Peyer's patch (tissue), 4 donors: Measurements from ENCODE around the gene AKAP14.

Source experiments
- CTCF ChIP-seq, 6 experiments: fragments of 450-650 bp in 4 of 6; fragments of 200-600 bp in 2 of 6; sonication (generic) in 1 of 6; IDR thresholded peaks; one replicate each; pipeline ENCODE4 v1.5.1; 2017 to 2019; ENCODE audit warnings: antibody characterized with exemption in 6 of 6, mild to moderate bottlenecking in 3 of 6, moderate library complexity in 1 of 6
- POLR2A ChIP-seq, 2 donors: fragments of 450-650 bp; IDR thresholded peaks; one replicate each; pipeline ENCODE4 v1.5.1; 2017; ENCODE audit warnings: antibody characterized with exemption in 2 of 2, mild to moderate bottlenecking in 2 of 2, moderate library complexity in 2 of 2

- no peak for TF ChIP-seq CTCF (IDR thresholded peaks at IDR 0.05)
- TF ChIP-seq POLR2A (IDR thresholded peaks at IDR 0.05), result peak; percentile 87 to 88
These were observed 23.9 kb upstream of the AKAP14 start, which contains the start of the genes NDUFA1 and RNF113A for GRCh38 chrX:119871599-119872395.
